Measurements from ENCODE around the gene CIZ1.

Gene CIZ1

GRCh38 chr9:128163027-128163515, 28.3 kb downstream of the CIZ1 start:
- H3K36me3 ChIP-seq (ENCODE audit: control insufficient read depth in 1 of 2, insufficient read depth in 2 of 2, low read length in 2 of 2) = peaks cover 53 to 54% of the 10 kb centered on the region in 2 experiments
- no CpG with 5 or more reads among the region's 6 CpGs for WGBS (ENCODE audit: extremely low coverage, insufficient coverage, insufficient read length)
- no peak overlapping the region for H2AK5ac ChIP-seq (ENCODE audit: low read length)
- no peak overlapping the region for H3K23ac ChIP-seq (ENCODE audit: low read length)
- no peak overlapping the region for H2BK120ac ChIP-seq (ENCODE audit: insufficient read depth, low read length, poor library complexity)
- no peak overlapping the region for H3K18ac ChIP-seq (ENCODE audit: low read length)
- H3K14ac ChIP-seq (ENCODE audit: low read length) = no peak overlapping the region
- H3K9me3 ChIP-seq (ENCODE audit: insufficient read depth, low read depth, low read length) = peaks cover 3% of the 10 kb centered on the region
- peaks cover 12% of the 10 kb centered on the region for H3K79me1 ChIP-seq (ENCODE audit: low read length)
- H3K27ac ChIP-seq (ENCODE audit: low read depth, low read length) = no peak overlapping the region
- no peak overlapping the region for H2BK12ac ChIP-seq (ENCODE audit: low read length)
- no peak overlapping the region for H3K4me3 ChIP-seq (ENCODE audit: low read depth, low read length)
- no peak overlapping the region for H3K4me2 ChIP-seq (ENCODE audit: low read length)
- H3K9ac ChIP-seq (ENCODE audit: low read length) = no peak overlapping the region
- H3K79me2 ChIP-seq (ENCODE audit: control insufficient read depth, insufficient read depth, low read length, poor library complexity) = peaks cover 5% of the 10 kb centered on the region
- H3K4me1 ChIP-seq (ENCODE audit: control insufficient read depth in 1 of 2, insufficient read depth in 2 of 2, low read length in 2 of 2) = peaks cover 5 to 9% of the 10 kb centered on the region in 2 experiments
- no peak overlapping the region for H4K91ac ChIP-seq (ENCODE audit: low read depth, low read length)
- H2BK5ac ChIP-seq (ENCODE audit: low read depth, low read length, poor library complexity) = no peak overlapping the region
- no peak overlapping the region for H2AFZ ChIP-seq (ENCODE audit: insufficient read depth, low read length, poor library complexity)
- no peak for DNase-seq
- H4K8ac ChIP-seq (ENCODE audit: low read depth, low read length) = no peak overlapping the region
- no peak overlapping the region for H4K12ac ChIP-seq (ENCODE audit: low read depth, low read length)
- H3K4ac ChIP-seq (ENCODE audit: low read depth, low read length) = no peak overlapping the region
- H3K27me3 ChIP-seq (ENCODE audit: insufficient read depth, low read length) = no peaks in the 10 kb centered on the region

- no peak overlapping the region for H4K91ac ChIP-seq (ENCODE audit: low read depth, low read length)
- H3K79me1 ChIP-seq (ENCODE audit: low read length) = peaks cover 12% of the 10 kb centered on the region
- no peak overlapping the region for H3K14ac ChIP-seq (ENCODE audit: low read length)
- peak overlapping the region; percentile 16 for H4K12ac ChIP-seq (ENCODE audit: low read depth, low read length)
- H3K4ac ChIP-seq (ENCODE audit: low read depth, low read length) = no peak overlapping the region
- no peak overlapping the region for H3K9ac ChIP-seq (ENCODE audit: low read length)
- H2AFZ ChIP-seq (ENCODE audit: insufficient read depth, low read length, poor library complexity) = no peak overlapping the region
- H3K9me3 ChIP-seq (ENCODE audit: insufficient read depth, low read depth, low read length) = peaks cover 3% of the 10 kb centered on the region
- no peak overlapping the region for H2BK120ac ChIP-seq (ENCODE audit: insufficient read depth, low read length, poor library complexity)
- no peak overlapping the region for H2AK5ac ChIP-seq (ENCODE audit: low read length)
- H3K36me3 ChIP-seq (ENCODE audit: control insufficient read depth in 1 of 2, insufficient read depth in 2 of 2, low read length in 2 of 2) = peaks cover 47 to 48% of the 10 kb centered on the region in 2 experiments
- H3K27ac ChIP-seq (ENCODE audit: low read depth, low read length) = no peak overlapping the region
- no peak overlapping the region for H3K18ac ChIP-seq (ENCODE audit: low read length)
- H4K8ac ChIP-seq (ENCODE audit: low read depth, low read length) = no peak overlapping the region
- no peak overlapping the region for H2BK12ac ChIP-seq (ENCODE audit: low read length)
- H3K79me2 ChIP-seq (ENCODE audit: control insufficient read depth, insufficient read depth, low read length, poor library complexity) = peaks cover 5% of the 10 kb centered on the region
- H3K23ac ChIP-seq (ENCODE audit: low read length) = no peak overlapping the region
- no CpG with 5 or more reads among the region's 10 CpGs for WGBS (ENCODE audit: extremely low coverage, insufficient coverage, insufficient read length)
- no peaks in the 10 kb centered on the region for H3K27me3 ChIP-seq (ENCODE audit: insufficient read depth, low read length)
- H2BK5ac ChIP-seq (ENCODE audit: low read depth, low read length, poor library complexity) = no peak overlapping the region
- H3K4me2 ChIP-seq (ENCODE audit: low read length) = no peak overlapping the region
- no peak for DNase-seq
- H3K4me1 ChIP-seq (ENCODE audit: control insufficient read depth in 1 of 2, insufficient read depth in 2 of 2, low read length in 2 of 2) = peaks cover 5 to 9% of the 10 kb centered on the region in 2 experiments
- peak overlapping the region; percentile 37 for H3K4me3 ChIP-seq (ENCODE audit: low read depth, low read length)
Observed at GRCh38 chr9:128162215-128163026, 29.0 kb downstream of the CIZ1 start.

GRCh38 chr9:128161215-128161902, 30.0 kb downstream of the CIZ1 start:
- WGBS (ENCODE audit: extremely low coverage, insufficient coverage, insufficient read length) = no CpG with 5 or more reads among the region's 13 CpGs
- H3K27ac ChIP-seq (ENCODE audit: low read depth, low read length) = no peak overlapping the region
- H4K8ac ChIP-seq (ENCODE audit: low read depth, low read length) = no peak overlapping the region
- peaks cover 5% of the 10 kb centered on the region for H3K79me2 ChIP-seq (ENCODE audit: control insufficient read depth, insufficient read depth, low read length, poor library complexity)
- peaks cover 5 to 9% of the 10 kb centered on the region in 2 experiments for H3K4me1 ChIP-seq (ENCODE audit: control insufficient read depth in 1 of 2, insufficient read depth in 2 of 2, low read length in 2 of 2)
- H3K36me3 ChIP-seq (ENCODE audit: control insufficient read depth in 1 of 2, insufficient read depth in 2 of 2, low read length in 2 of 2) = peaks cover 36 to 37% of the 10 kb centered on the region in 2 experiments
- H2BK120ac ChIP-seq (ENCODE audit: insufficient read depth, low read length, poor library complexity) = no peak overlapping the region
- no peaks in the 10 kb centered on the region for H3K27me3 ChIP-seq (ENCODE audit: insufficient read depth, low read length)
- H3K23ac ChIP-seq (ENCODE audit: low read length) = no peak overlapping the region
- no peak overlapping the region for H3K4me2 ChIP-seq (ENCODE audit: low read length)
- no peaks in the 10 kb centered on the region for H3K9me3 ChIP-seq (ENCODE audit: insufficient read depth, low read depth, low read length)
- H3K18ac ChIP-seq (ENCODE audit: low read length) = no peak overlapping the region
- H3K14ac ChIP-seq (ENCODE audit: low read length) = no peak overlapping the region
- H3K4ac ChIP-seq (ENCODE audit: low read depth, low read length) = no peak overlapping the region
- H2BK12ac ChIP-seq (ENCODE audit: low read length) = no peak overlapping the region
- no peak overlapping the region for H2AK5ac ChIP-seq (ENCODE audit: low read length)
- H2BK5ac ChIP-seq (ENCODE audit: low read depth, low read length, poor library complexity) = no peak overlapping the region
- no peak for DNase-seq
- H3K4me3 ChIP-seq (ENCODE audit: low read depth, low read length) = no peak overlapping the region
- H4K12ac ChIP-seq (ENCODE audit: low read depth, low read length) = no peak overlapping the region
- no peak overlapping the region for H4K91ac ChIP-seq (ENCODE audit: low read depth, low read length)
- H3K9ac ChIP-seq (ENCODE audit: low read length) = no peak overlapping the region
- no peak overlapping the region for H2AFZ ChIP-seq (ENCODE audit: insufficient read depth, low read length, poor library complexity)
- peaks cover 12% of the 10 kb centered on the region for H3K79me1 ChIP-seq (ENCODE audit: low read length)

GRCh38 chr9:128160603-128160987, 30.8 kb downstream of the CIZ1 start:
- peak overlapping the region; percentile 83 for H3K14ac ChIP-seq (ENCODE audit: low read length)
- peak overlapping the region; percentile 58 for H4K91ac ChIP-seq (ENCODE audit: low read depth, low read length)
- H4K12ac ChIP-seq (ENCODE audit: low read depth, low read length) = peak overlapping the region; percentile 86
- peak overlapping the region; percentile 94 for H2AFZ ChIP-seq (ENCODE audit: insufficient read depth, low read length, poor library complexity)
- no peaks in the 10 kb centered on the region for H3K27me3 ChIP-seq (ENCODE audit: insufficient read depth, low read length)
- H3K4me1 ChIP-seq (ENCODE audit: control insufficient read depth in 1 of 2, insufficient read depth in 2 of 2, low read length in 2 of 2) = peaks cover 5 to 9% of the 10 kb centered on the region in 2 experiments
- H4K8ac ChIP-seq (ENCODE audit: low read depth, low read length) = peak overlapping the region; percentile 92
- H2BK5ac ChIP-seq (ENCODE audit: low read depth, low read length, poor library complexity) = peak overlapping the region; percentile 26
- H2AK5ac ChIP-seq (ENCODE audit: low read length) = peak overlapping the region; percentile 44
- no peaks in the 10 kb centered on the region for H3K9me3 ChIP-seq (ENCODE audit: insufficient read depth, low read depth, low read length)
- peak overlapping the region; percentile 81 for H3K9ac ChIP-seq (ENCODE audit: low read length)
- H2BK120ac ChIP-seq (ENCODE audit: insufficient read depth, low read length, poor library complexity) = peak overlapping the region; percentile 10
- H3K4me3 ChIP-seq (ENCODE audit: low read depth, low read length) = peak overlapping the region; percentile 82
- no peak overlapping the region for H3K23ac ChIP-seq (ENCODE audit: low read length)
- peaks cover 5% of the 10 kb centered on the region for H3K79me2 ChIP-seq (ENCODE audit: control insufficient read depth, insufficient read depth, low read length, poor library complexity)
- peak overlapping the region; percentile 49 for H3K4ac ChIP-seq (ENCODE audit: low read depth, low read length)
- no CpG with 5 or more reads among the region's 23 CpGs for WGBS (ENCODE audit: extremely low coverage, insufficient coverage, insufficient read length)
- DNase-seq = peak in 1 of 2 donors; percentile 10
- peaks cover 30% of the 10 kb centered on the region in 2 experiments for H3K36me3 ChIP-seq (ENCODE audit: control insufficient read depth in 1 of 2, insufficient read depth in 2 of 2, low read length in 2 of 2)
- H2BK12ac ChIP-seq (ENCODE audit: low read length) = no peak overlapping the region
- peaks cover 12% of the 10 kb centered on the region for H3K79me1 ChIP-seq (ENCODE audit: low read length)
- H3K18ac ChIP-seq (ENCODE audit: low read length) = peak overlapping the region; percentile 86
- no peak overlapping the region for H3K27ac ChIP-seq (ENCODE audit: low read depth, low read length)
- peak overlapping the region; percentile 72 for H3K4me2 ChIP-seq (ENCODE audit: low read length)
